ENCODE measurements around the gene ANKRD40. TPM values are rescaled to one million over a fixed set of nuclear protein-coding genes. Genes with fewer than 3 reads are reported as not detected.

The ANKRD40 gene
- total and polyA plus RNA-seq, 9 of the 15 experiments (the other 6 are each of a cell fraction or from before 2014, with no cell fraction given) = 9.0 to 28.9 (median 27.7) TPM

DNA sequence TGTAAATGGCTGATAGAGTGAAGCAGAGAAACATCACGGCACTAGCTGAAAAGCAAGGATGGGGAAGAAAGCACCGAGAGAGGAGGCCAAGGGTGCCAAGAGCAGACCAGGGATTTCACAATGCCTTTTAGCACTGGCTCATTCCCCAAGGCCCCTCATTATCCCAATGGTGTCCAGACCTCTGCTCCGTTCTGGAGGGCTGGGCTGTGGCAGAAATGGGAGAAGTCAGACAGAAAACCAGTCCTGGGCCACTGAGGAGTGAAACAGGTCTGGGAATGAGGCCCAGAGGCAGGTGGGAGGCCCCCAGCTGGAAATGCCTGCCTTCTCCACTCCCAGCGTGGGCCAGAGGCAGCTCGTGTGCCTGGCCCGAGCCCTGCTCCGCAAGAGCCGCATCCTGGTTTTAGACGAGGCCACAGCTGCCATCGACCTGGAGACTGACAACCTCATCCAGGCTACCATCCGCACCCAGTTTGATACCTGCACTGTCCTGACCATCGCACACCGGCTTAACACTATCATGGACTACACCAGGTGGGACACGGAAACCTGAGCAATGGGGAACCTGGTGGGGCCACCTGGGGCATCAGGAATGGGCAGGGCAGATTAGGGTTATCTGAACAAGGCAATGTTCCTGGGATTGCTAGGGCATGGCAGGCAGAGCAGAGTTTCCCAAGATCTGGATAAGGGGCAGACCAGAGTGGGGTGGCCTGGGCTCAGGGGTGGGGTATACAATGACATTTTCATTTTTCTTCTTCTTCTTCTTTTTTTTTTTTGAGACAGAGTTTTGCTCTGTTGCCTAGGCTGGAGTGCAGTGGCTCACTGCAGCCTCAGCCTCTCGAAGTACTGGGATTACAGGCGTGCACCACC lies 20.3 kb downstream of the ANKRD40 start:
- in situ Hi-C loops (cut with MboI) (no loop called here), intact Hi-C loops (cut with micrococcal nuclease) (no loop called here)
- 57% methylated on average over 15 of the region's 16 CpGs for WGBS (ENCODE audit: insufficient coverage, low coverage, missing lambda C conversion rate)
- H3K36me3 ChIP-seq (ENCODE audit: control insufficient read depth, insufficient read depth, low read length) = peaks cover 3% of the 10 kb centered on the region; the same call in 2 of the 3 replicates
- FAIRE-seq (no peak), ATAC-seq (no peak), DNase-seq (ENCODE audit: extremely low read depth in 1 of 4, low spot score in 3 of 4) (no peak)
- H3K4me1 ChIP-seq (replicated peaks in 1 of 2; ENCODE audit: control insufficient read depth in 2 of 2, insufficient read depth in 2 of 2, low read length in 2 of 2) = peaks cover 4 to 22% of the 10 kb centered on the region in 2 experiments; a peak in 3 of 5 replicates
- no peaks in the 10 kb centered on the region for H3K27me3 ChIP-seq (ENCODE audit: control insufficient read depth in 2 of 2, insufficient read depth in 2 of 2, low read length in 2 of 2)
- no peak overlapping the region for H3K4me3 ChIP-seq
- no TSS peak for BruUV-seq (replicated peaks)
- 0 out of 2 replicates have a peak overlapping the region, but pooled peaks have one; percentile 19 for H2AFZ ChIP-seq (ENCODE audit: low read depth, low read length)
- no peaks in the 10 kb centered on the region for H4K20me1 ChIP-seq (replicated peaks; ENCODE audit: control insufficient read depth, insufficient read depth, low read length)
- ChIA-PET POLR2A (no interaction called here), CTCF (ENCODE audit: low intra/inter-chr PET ratio) (interaction anchor here (0.7 kb wide), 1 partner anchor 203 kb away, joined by 3 read pairs; no protein-coding TSS in a partner anchor)
- TF ChIP-seq MYC (IDR thresholded peaks at IDR 0.05; ENCODE audit: low read depth, low read length) = no peak
- no peak for TF ChIP-seq MYC (CRISPR knock-in tag; IDR thresholded peaks at IDR 0.05; ENCODE audit: borderline replicate concordance, low read depth)
- TF ChIP-seq EP300 (IDR thresholded peaks at IDR 0.05; ENCODE audit: low read length) = no peak
- TF ChIP-seq SAFB (IDR thresholded peaks at IDR 0.05; ENCODE audit: borderline replicate concordance, low read depth, low read length) = no peak
- TF ChIP-seq ELF4 (CRISPR knock-in tag; IDR thresholded peaks at IDR 0.05) = no peak
- no peak for TF ChIP-seq NELFE (IDR thresholded peaks at IDR 0.05; ENCODE audit: insufficient read depth, insufficient read length)
- TF ChIP-seq KHSRP (IDR thresholded peaks at IDR 0.05) = no peak
- H3K79me2 ChIP-seq (ENCODE audit: control insufficient read depth, insufficient read depth, low read length) = no peaks in the 10 kb centered on the region
- no peaks in the 10 kb centered on the region for H3K9me1 ChIP-seq (ENCODE audit: control insufficient read depth, insufficient read depth, low read length)
- no peak overlapping the region for H3K27ac ChIP-seq (ENCODE audit: extremely low read depth, low read depth, low read length)
- no peak overlapping the region for H3K4me2 ChIP-seq (ENCODE audit: insufficient read depth, low read length)
- H3K9me3 ChIP-seq (replicated peaks; ENCODE audit: control insufficient read depth, insufficient read depth, low read depth, low read length) = no peaks in the 10 kb centered on the region
- H3K9ac ChIP-seq (ENCODE audit: insufficient read depth in 1 of 2, low read depth in 2 of 2, low read length in 2 of 2) = no peak overlapping the region
